ENCODE measurements around the gene CCNA1. TPM values are rescaled to one million over a fixed set of nuclear protein-coding genes. Genes with fewer than 3 reads are reported as not detected.

Gene CCNA1
- total RNA-seq, 1 experiment from 2014 or later = 45.0 TPM

GRCh38 chr13:36438594-36439483 lies 6.5 kb downstream of the CCNA1 start:
- intact Hi-C loops (cut with micrococcal nuclease) = no loop called here
- no peak for DNase-seq (ENCODE audit: unreplicated experiment)
- Mint-ChIP-seq H3K9me3 (ENCODE audit: unreplicated experiment) (no peaks in the 10 kb centered on the region), H3K27ac (ENCODE audit: low read depth, unreplicated experiment) (no peak overlapping the region), H3K27me3 (ENCODE audit: insufficient read depth, unreplicated experiment) (no peaks in the 10 kb centered on the region), H3K36me3 (ENCODE audit: insufficient read depth, unreplicated experiment) (peaks cover 5% of the 10 kb centered on the region), H3K4me1 (ENCODE audit: insufficient read depth, unreplicated experiment) (no peaks in the 10 kb centered on the region), H3K4me3 (ENCODE audit: unreplicated experiment) (no peak overlapping the region)
- TF ChIP-seq CTCF (IDR thresholded peaks at IDR 0.05; ENCODE audit: unreplicated experiment) = no peak
- BruUV-seq (replicated peaks) = no TSS peak
- CTCF ChIA-PET = interaction anchor here (1.1 to 2.6 kb wide), 3 partner anchors 14 to 298 kb away, joined by 3 to 9 read pairs (median 5); no protein-coding TSS in a partner anchor
- POLR2A ChIA-PET = interaction anchor here (0.7 kb wide), 1 partner anchor 1172 kb away, joined by 3 read pairs; no protein-coding TSS in a partner anchor

GRCh38 chr13:36445278-36445677 lies 13.0 kb downstream of the CCNA1 start:
- DNase-seq (ENCODE audit: unreplicated experiment) = no peak
- no peaks in the 10 kb centered on the region for H3K9me3 Mint-ChIP-seq (ENCODE audit: unreplicated experiment)
- H3K36me3 Mint-ChIP-seq (ENCODE audit: insufficient read depth, unreplicated experiment) = no peaks in the 10 kb centered on the region
- intact Hi-C loops (cut with micrococcal nuclease) = no loop called here
- H3K4me1 Mint-ChIP-seq (ENCODE audit: insufficient read depth, unreplicated experiment) = peaks cover 8% of the 10 kb centered on the region
- no peak overlapping the region for H3K27ac Mint-ChIP-seq (ENCODE audit: low read depth, unreplicated experiment)
- POLR2A ChIA-PET = interaction anchor here (1.7 kb wide), 1 partner anchor 9 kb away, joined by 5 read pairs; no protein-coding TSS in a partner anchor
- TF ChIP-seq CTCF (IDR thresholded peaks at IDR 0.05; ENCODE audit: unreplicated experiment) = no peak
- CTCF ChIA-PET = interaction anchor here (0.7 to 1.0 kb wide), 2 partner anchors 9 to 24 kb away, joined by 3 read pairs; no protein-coding TSS in a partner anchor
- BruUV-seq (replicated peaks) = no TSS peak
- H3K4me3 Mint-ChIP-seq (ENCODE audit: unreplicated experiment) = no peak overlapping the region
- no peaks in the 10 kb centered on the region for H3K27me3 Mint-ChIP-seq (ENCODE audit: insufficient read depth, unreplicated experiment)

GRCh38 chr13:36445891-36446351 lies 13.6 kb downstream of the CCNA1 start:
- peak; percentile 53 for DNase-seq (ENCODE audit: unreplicated experiment)
- no peaks in the 10 kb centered on the region for H3K9me3 Mint-ChIP-seq (ENCODE audit: unreplicated experiment)
- no peak for TF ChIP-seq CTCF (IDR thresholded peaks at IDR 0.05; ENCODE audit: unreplicated experiment)

GRCh38 chr13:36447501-36447900 lies 15.2 kb downstream of the CCNA1 start:
- Mint-ChIP-seq H3K27ac (ENCODE audit: low read depth, unreplicated experiment) (no peak overlapping the region), H3K4me3 (ENCODE audit: unreplicated experiment) (no peak overlapping the region), H3K9me3 (ENCODE audit: unreplicated experiment) (no peaks in the 10 kb centered on the region), H3K4me1 (ENCODE audit: insufficient read depth, unreplicated experiment) (peaks cover 8% of the 10 kb centered on the region), H3K27me3 (ENCODE audit: insufficient read depth, unreplicated experiment) (no peaks in the 10 kb centered on the region), H3K36me3 (ENCODE audit: insufficient read depth, unreplicated experiment) (no peaks in the 10 kb centered on the region)
- POLR2A ChIA-PET = interaction anchor here (0.6 to 1.1 kb wide), 2 partner anchors 13 to 327 kb away, joined by 3 read pairs; no protein-coding TSS in a partner anchor
- CTCF ChIA-PET = interaction anchor here (0.6 to 1.5 kb wide), 2 partner anchors 10 to 519 kb away, joined by 3 to 4 read pairs; no protein-coding TSS in a partner anchor
- no peak for DNase-seq (ENCODE audit: unreplicated experiment)
- intact Hi-C loops (cut with micrococcal nuclease) = no loop called here
- TF ChIP-seq CTCF (IDR thresholded peaks at IDR 0.05; ENCODE audit: unreplicated experiment) = no peak
- BruUV-seq (replicated peaks) = no TSS peak

More at GRCh38 chr13:36445891-36446351, 13.6 kb downstream of the CCNA1 start:
- Mint-ChIP-seq H3K4me3 (ENCODE audit: unreplicated experiment) (no peak overlapping the region), H3K36me3 (ENCODE audit: insufficient read depth, unreplicated experiment) (no peaks in the 10 kb centered on the region), H3K27ac (ENCODE audit: low read depth, unreplicated experiment) (no peak overlapping the region), H3K4me1 (ENCODE audit: insufficient read depth, unreplicated experiment) (peaks cover 8% of the 10 kb centered on the region), H3K27me3 (ENCODE audit: insufficient read depth, unreplicated experiment) (no peaks in the 10 kb centered on the region)
- CTCF ChIA-PET = no interaction called here
- POLR2A ChIA-PET = no interaction called here
- no TSS peak for BruUV-seq (replicated peaks)
- intact Hi-C loops (cut with micrococcal nuclease) = no loop called here
